ENCODE data around the gene TMUB2.
A peak's percentile ranks its signal among the peaks of the same experiment; 100 is the strongest.

The TMUB2 gene

GRCh38 chr17:44176671-44177501 lies 9.9 kb upstream of the TMUB2 start:
- DNase-seq = no peak

- no peak for DNase-seq
These were observed 9.1 kb upstream of the TMUB2 start for GRCh38 chr17:44177640-44178039.

DNA sequence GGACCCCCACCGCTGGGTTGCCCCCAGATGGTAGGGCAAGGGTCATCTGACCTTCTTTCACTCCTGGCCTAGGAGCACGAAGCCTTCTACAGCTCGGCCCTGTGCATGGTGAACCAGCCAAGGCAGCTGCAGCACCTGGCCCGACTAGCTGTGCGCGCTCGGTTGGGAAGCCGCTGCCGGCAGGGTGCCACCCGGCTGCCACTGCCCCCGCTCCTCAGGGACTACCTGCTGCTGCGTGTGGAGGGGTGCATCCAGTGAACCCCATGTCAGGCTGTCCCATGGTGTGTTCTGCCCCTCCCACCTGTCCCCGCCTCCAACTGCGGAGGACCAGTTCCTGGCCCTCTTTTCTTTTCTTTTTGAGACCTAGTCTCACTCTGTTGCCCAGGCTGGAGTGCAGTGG lies 8.6 kb upstream of the TMUB2 start:
- DNase-seq = no peak

DNA sequence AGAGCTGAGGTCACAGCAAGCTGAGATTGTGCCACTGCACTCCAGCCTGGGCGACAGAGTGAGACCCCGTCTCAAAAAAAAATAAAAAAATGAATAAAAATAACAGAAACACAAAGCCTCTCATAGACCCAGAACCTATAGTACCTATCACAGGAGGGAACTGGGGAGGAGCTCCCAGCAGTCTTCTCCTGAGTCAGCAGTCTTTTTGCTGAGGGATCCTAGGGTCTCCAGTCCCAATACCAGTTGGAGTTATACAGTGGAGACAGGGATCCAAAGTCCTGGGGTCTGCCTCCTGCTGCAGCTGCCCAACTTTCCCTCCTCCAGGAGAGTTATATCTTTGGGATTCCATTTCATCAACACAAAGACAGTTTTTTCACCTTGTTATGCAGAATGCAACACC lies 3.7 kb upstream of the TMUB2 start:
- no peak for DNase-seq

DNA sequence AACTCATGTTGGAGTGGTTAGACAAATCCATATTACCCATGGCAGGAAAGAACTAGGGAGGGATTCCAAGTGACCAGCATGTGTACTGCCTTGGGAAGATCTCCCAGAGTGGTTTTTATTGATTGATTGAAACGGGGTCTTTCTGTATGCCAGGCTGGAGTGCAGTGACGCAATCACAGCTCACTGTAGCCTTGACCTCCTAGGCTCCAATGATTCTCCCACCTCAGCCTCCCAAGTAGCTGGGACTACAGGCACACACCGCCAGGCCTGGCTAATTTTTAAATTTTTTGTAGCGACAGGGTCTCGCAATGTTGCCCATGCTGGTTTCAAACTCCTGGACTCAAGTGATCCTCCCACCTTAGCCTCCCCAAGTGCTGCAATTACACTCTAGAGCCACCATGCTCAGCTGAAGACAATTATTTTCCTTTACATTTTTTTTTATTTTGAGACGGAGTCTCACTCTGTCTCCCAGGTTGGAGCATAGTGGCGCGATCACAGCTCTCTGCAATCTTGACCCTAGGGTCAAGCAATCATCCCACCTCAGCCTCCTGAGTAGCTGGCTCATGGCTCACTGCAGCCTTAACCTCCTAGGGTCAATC lies 2.5 kb upstream of the TMUB2 start:
- no peak for DNase-seq

DNA sequence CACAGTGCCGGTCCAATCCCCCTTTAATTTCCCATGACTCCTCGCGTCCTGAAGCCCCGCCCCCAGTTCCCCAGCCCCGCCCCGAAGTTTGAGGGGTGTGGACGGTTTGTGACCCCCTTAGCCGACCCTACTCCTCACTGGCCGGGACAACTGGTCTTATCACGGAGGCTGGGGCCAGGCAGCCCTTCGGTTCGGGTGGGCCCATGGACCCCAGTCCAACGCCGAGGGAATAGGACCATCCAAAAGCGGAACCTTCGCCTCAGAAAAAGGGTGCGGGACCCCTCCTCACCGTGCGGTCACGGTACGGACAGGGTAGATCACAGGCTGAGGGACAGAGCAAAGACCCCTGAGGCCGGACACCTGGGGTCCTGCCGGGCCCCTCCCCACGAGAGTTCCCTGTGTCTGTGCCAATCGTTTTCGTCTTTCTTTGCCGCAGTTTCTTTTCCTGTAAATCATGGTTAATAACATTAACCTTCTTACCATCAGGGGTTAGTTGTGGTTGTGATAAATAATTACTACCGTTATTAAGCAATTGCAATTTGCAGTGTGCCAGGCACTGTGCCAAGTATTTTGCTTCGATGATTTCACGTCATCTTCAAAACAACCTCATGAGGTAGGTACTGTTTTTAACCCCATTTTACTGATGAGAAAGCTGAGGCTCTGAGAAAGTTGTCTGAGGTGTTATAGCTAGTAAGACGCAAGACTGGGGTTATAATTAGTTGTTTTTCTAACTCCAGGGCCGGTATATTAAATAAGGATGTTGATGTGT lies 543 bp downstream of the TMUB2 start:
- DNase-seq = peak; percentile 50 to 60

GRCh38 chr17:44188576-44189403 lies 2.0 kb downstream of the TMUB2 start:
- DNase-seq = no peak

- no peak for DNase-seq
These were observed 3.7 kb downstream of the TMUB2 start for GRCh38 chr17:44190481-44190880.

GRCh38 chr17:44191369-44191768 lies 4.6 kb downstream of the TMUB2 start:
- no peak for DNase-seq

GRCh38 chr17:44191941-44192496 lies 5.2 kb downstream of the TMUB2 start:
- DNase-seq = no peak

DNA sequence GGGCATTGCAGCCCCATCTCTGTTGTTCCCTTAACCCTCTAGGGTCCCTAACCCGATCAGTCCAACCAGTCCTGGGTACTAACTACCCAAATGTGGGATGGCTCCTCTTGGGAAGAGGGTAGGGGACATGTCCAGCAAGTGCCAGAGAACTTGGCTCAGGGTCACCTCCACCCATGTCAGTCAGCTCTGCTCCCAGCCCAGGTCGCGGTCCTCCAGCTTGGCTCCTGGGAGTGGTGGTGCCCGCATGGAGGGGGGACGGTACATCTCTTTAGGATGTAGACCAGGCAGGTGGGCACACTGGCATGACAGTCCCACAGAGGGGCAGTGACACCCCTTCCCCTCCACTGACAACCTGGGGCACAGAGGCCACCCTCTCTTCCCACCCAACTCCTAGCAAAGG lies 6.0 kb downstream of the TMUB2 start:
- no peak for DNase-seq

DNA sequence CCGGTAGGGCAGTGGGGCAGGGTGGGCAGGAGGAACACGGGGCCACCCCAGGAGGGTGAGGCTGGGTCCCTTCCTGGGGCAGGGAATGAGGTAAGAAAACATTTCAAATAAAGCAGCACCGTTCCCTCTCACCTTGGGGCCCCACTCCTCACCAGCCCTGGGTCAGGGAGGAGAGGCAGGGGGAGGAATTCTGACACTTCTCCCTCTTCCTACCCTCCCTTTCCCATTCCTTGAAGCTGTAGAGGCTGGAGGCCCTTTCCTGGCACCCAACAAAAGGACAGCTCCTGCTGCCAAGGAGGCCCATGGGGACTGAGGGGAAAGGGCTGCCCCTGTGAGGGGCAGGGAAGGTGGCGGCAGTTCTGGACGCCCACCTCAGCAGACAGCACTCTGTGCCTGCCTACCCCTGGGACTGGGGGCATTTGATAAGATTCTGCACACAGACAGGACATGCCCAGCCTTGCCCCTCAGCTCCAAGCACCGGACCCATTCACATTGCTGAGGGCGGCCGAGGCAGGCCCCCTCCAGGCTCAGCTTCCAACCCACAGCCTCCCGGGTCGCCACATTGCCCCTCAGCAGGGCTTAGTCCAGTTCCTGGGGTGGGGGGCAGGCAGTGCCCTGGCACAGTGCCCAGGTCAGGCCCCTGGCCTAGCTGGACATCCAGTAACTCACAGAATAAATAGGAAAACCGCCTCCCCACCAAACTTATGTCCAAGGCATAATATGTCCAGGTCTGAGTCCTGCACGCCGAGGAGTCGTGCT lies 6.7 kb downstream of the TMUB2 start:
- no peak for DNase-seq

DNA sequence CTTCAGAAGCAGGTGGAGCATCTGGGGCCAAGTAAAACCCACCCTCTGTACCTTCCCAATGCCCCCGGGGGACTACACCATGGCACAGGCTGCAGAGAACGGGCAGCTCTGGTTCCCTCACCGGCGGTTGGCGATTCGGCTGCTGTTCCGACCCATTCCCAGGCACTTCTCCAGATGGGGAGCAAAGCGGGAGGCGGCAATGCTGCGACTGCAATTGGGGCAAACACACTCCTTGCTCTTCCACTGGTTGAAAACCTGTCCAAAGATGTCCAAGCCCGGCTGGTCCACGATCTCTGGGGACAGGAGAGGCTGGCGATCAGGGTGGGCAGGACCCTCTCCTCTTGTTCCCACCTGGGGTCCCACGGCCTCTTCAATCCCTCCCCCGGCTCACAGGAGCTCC lies 10.3 kb downstream of the TMUB2 start:
- DNase-seq = no peak

DNA sequence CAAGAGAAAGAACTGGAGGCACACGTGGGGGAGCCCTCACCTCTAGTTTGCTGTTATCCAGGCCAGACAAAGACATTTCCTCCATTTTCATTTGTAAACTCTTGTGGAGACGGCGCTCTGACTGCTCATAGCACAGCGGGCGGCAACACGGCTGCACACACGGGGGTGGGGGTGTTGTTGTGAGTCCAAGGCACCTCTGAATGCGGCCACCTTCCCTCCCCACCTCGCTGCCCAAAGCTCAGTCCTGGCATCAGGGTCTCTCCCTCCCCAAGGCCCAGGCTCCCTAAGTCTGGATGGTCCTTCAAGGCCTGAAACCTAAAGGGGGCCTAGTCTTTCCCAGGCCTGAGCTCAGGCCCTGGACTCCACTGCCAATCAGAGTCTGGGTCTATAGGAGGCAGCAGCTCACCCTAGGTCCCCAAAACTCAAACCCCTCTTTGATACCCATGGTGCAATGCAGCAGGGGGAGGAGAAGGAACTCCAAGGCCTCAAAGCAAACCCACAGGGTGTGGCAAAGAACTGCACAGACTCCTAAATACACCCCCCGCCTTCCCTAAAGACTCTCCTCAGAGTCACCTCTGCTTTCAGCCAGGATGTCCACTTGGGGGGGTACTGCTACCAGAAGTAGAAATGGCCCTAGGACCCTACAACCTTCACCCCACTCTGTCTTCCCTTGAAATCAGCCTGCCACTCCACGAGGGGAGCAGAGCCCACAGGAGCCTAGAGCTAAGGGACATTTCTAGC lies 11.4 kb downstream of the TMUB2 start:
- peak; percentile 72 to 81 for DNase-seq

- peak; percentile 54 to 70 for DNase-seq
These were observed 12.2 kb downstream of the TMUB2 start for GRCh38 chr17:44198721-44199552.

- DNase-seq = peak; percentile 99 to 100
These were observed 13.0 kb downstream of the TMUB2 start, which contains the start of gene ATXN7L3 for GRCh38 chr17:44199553-44200477. ATXN7L3 (minus strand) TSS chr17:44199884; CDS start chr17:44198070, 1,814 bp downstream.

DNA sequence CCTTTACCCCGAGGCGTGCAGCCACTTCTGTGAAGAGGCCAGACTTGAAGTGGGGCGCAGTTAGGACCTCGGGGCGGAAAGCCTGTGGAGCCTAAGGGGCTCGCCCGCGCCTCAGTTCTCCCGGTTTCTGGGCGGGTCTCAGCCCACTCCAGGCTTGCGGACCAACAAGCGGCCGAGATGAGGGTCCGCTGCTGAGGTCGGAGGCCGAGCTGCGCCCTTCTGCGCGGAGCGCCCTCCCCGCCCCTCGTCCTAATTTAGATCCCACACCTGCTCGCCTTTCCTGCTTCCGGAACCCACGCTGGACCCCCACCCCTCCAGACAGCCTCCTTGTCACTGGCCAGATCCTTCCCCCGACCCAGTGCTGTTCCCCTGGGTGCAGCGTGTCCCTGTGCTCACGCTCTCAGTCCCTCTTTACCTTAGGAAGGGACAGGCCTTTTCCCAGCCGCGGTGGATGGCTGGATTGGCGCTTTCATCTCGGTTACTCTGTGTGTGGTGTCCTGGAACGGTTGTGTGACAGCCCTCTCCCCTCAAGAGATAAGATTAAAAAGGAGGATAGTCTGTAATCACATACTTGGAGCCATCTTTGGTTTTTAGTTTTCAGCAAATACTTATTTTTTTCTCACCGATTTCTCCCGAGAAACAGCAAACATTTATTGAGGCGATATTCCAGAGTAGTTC lies 13.8 kb downstream of the TMUB2 start:
- DNase-seq = no peak

- DNase-seq = no peak
These were observed 16.0 kb downstream of the TMUB2 start for GRCh38 chr17:44202756-44203155.
